Muscle layer of colon (tissue), 2 donors: ENCODE results near the gene PHPT1.

Experiments
- H3K27ac ChIP-seq: one replicate; pipeline ENCODE4 v1.7.0; 2013; ENCODE audit warnings: low read depth, mild to moderate bottlenecking, low read length, moderate library complexity
- H3K27me3 ChIP-seq, 2 donors: one replicate each; pipeline ENCODE4 v1.7.0; 2013; ENCODE audit warnings: low read length in 2 of 2, mild to moderate bottlenecking in 2 of 2; ENCODE audit not compliant: insufficient read depth in 2 of 2, control insufficient read depth in 1 of 2
- H3K36me3 ChIP-seq: one replicate; pipeline ENCODE4 v1.7.0; 2013; ENCODE audit warnings: mild to moderate bottlenecking, low read length; ENCODE audit not compliant: insufficient read depth
- H3K4me1 ChIP-seq: one replicate; pipeline ENCODE4 v1.7.0; 2013; ENCODE audit warnings: mild to moderate bottlenecking, low read length; ENCODE audit not compliant: insufficient read depth
- H3K4me3 ChIP-seq, 2 donors: one replicate each; pipeline ENCODE4 v1.7.0; 2013; ENCODE audit warnings: low read length in 2 of 2, low read depth in 1 of 2, mild to moderate bottlenecking in 1 of 2, moderate library complexity in 1 of 2
- H3K9ac ChIP-seq: one replicate; pipeline ENCODE4 v1.7.0; 2013; ENCODE audit warnings: low read length
- H3K9me3 ChIP-seq: one replicate; pipeline ENCODE4 v1.7.0; 2013; ENCODE audit warnings: mild to moderate bottlenecking, low read length
- donor health status: abdominal sarcoma.
- donor health status: Adenocarcinoma of cecum.

PHPT1 gene

DNA sequence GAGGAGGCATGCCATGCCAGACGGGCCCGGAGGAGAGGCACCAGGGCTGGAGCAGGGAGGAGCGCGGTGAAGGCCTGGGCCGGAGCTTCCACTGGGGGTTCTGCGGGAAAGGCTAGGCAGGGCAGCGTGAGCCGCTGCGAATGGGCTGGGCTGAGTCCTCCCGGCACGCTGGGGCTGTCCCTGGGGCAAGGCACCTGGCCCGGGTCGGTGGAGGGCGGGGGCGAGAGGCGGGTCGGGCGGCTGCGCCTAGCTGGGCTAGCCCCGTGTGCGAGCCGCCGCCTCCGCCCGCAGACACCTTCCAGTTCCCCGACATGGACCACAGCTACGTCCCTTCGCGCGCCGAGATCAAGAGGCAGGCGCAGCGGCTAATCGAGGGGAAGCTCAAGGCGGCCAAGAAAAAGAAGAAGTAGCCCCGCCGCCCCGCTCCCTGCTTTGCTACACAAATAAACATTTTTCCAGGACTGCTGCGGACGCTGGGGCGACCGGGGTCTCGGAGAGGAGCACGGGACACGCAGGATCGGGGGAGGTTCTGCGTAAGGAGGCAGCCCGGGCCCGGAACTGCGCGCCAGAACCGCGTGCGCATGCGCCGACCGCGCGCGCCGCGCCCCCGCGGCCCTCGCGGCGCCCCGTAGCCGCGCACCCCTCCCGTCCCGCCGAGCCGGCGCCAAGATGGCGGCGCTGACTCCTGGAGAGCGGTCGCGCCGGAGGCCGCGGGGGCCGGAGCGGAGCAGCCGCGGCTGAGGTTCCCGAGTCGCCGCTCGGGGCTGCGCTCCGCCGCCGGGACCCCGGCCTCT lies 41.7 kb upstream of the PHPT1 start, which contains the start of gene RABL6:
RABL6 (plus strand) TSS at position 668 of the 794 bp plus-strand sequence. CDS start 249 bp downstream, outside the sequence.
- Histone ChIP-seq H3K27me3 (peaks cover 0 to 2% of the 10 kb centered on the region in 2 donors), H3K9ac (peak within 1 kb of the TSS; percentile 72), H3K27ac (peak within 1 kb of the TSS; percentile 82), H3K4me1 (peaks cover 36% of the 10 kb centered on the region), H3K36me3 (peaks cover 4% of the 10 kb centered on the region), H3K9me3 (no peaks in the 10 kb centered on the region), H3K4me3 (peak within 1 kb of the TSS; percentile 66 to 99)

DNA sequence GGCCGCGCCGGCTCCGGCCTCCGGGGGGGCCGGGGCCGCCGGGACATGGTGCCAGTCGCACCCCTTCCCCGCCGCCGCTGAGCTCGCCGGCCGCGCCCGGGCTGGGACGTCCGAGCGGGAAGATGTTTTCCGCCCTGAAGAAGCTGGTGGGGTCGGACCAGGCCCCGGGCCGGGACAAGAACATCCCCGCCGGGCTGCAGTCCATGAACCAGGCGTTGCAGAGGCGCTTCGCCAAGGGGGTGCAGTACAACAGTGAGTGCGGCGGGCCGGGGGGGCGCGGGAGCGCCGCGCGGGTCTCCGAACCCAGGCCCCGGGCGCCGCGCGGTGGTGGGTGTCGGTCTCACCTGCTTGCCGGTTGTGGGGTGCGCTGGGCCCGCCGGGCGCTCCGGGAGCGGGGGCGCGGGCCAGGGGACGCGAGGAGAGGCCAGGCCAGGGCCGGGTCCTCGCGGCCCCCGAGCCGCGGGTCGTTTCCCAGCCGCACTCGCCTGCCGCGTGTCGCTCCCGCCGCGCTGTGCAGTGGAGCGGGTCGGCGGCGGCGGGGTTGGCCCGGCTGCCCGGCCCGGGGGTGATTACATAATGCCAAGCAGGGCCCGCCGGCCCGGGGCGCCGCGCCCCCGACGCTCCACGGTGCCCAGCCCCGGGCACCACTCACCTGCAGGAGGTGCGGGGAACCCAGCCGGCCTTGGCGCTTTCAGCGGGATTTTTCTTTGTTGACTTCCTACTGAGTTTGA lies 41.0 kb upstream of the PHPT1 start:
- H3K4me1 ChIP-seq, result peaks cover 36% of the 10 kb centered on the region
- peak overlapping the region; percentile 44 for H3K9ac ChIP-seq
- peak overlapping the region; percentile 80 for H3K27ac ChIP-seq

DNA sequence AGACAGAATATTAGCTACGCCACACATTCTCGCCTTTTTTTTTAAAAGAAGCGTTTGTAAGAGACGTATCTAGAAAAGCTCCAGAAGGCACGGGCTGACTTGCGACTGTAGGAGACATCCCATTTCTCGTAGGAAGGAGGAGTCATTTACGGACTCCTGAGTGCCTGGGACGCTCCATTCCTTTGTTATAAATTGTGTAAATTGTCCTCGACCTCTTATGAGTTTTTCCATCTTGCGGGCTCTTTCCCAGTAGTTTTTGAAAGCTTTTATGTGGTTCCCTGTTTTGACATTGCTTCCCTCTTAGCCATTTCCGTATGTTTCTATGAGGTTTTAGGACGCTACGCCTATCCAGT lies 40.4 kb upstream of the PHPT1 start:
- H3K27ac ChIP-seq, result peak overlapping the region; percentile 80
- no peaks in the 10 kb centered on the region for H3K27me3 ChIP-seq
- peak overlapping the region; percentile 44 for H3K9ac ChIP-seq
- H3K9me3 ChIP-seq, result no peaks in the 10 kb centered on the region
- peak overlapping the region; percentile 60 to 99 for H3K4me3 ChIP-seq
- H3K36me3 ChIP-seq, result peaks cover 8% of the 10 kb centered on the region
- peaks cover 36% of the 10 kb centered on the region for H3K4me1 ChIP-seq

More for the DNA sequence above, 41.0 kb upstream of the PHPT1 start:
- peaks cover 8% of the 10 kb centered on the region for H3K36me3 ChIP-seq
- H3K4me3 ChIP-seq, result peak overlapping the region; percentile 60 to 99
- H3K9me3 ChIP-seq, result no peaks in the 10 kb centered on the region
- no peaks in the 10 kb centered on the region for H3K27me3 ChIP-seq

GRCh38 chr9:136814725-136815421 lies 34.3 kb upstream of the PHPT1 start:
- peaks cover 10% of the 10 kb centered on the region for H3K4me1 ChIP-seq
- no peak overlapping the region for H3K4me3 ChIP-seq
- no peak overlapping the region for H3K9ac ChIP-seq
- H3K27me3 ChIP-seq, result no peaks in the 10 kb centered on the region
- H3K27ac ChIP-seq, result no peak overlapping the region
- H3K9me3 ChIP-seq, result no peaks in the 10 kb centered on the region
- H3K36me3 ChIP-seq, result peaks cover 4% of the 10 kb centered on the region

DNA sequence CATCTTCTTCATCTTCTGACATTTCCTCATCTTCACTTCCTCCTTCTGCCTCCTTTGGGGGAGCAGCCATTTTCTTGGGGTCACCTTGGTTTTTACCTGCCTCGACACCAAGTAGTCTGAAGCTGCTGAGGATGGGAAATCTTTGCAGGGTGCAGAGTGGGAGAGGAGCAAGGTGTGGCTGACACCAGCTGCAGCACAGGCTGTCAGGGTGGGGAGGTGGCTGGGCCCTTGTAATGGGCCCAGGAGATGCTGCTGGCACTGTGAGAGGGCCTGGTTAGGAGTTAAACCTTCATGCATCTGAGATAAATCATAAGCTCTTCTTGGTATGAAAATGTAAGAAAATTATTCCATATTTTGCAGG lies 33.8 kb upstream of the PHPT1 start:
- Histone ChIP-seq H3K4me3 (no peak overlapping the region), H3K9ac (no peak overlapping the region), H3K36me3 (peaks cover 4% of the 10 kb centered on the region), H3K4me1 (peaks cover 4% of the 10 kb centered on the region), H3K27me3 (no peaks in the 10 kb centered on the region), H3K27ac (no peak overlapping the region), H3K9me3 (no peaks in the 10 kb centered on the region)

DNA sequence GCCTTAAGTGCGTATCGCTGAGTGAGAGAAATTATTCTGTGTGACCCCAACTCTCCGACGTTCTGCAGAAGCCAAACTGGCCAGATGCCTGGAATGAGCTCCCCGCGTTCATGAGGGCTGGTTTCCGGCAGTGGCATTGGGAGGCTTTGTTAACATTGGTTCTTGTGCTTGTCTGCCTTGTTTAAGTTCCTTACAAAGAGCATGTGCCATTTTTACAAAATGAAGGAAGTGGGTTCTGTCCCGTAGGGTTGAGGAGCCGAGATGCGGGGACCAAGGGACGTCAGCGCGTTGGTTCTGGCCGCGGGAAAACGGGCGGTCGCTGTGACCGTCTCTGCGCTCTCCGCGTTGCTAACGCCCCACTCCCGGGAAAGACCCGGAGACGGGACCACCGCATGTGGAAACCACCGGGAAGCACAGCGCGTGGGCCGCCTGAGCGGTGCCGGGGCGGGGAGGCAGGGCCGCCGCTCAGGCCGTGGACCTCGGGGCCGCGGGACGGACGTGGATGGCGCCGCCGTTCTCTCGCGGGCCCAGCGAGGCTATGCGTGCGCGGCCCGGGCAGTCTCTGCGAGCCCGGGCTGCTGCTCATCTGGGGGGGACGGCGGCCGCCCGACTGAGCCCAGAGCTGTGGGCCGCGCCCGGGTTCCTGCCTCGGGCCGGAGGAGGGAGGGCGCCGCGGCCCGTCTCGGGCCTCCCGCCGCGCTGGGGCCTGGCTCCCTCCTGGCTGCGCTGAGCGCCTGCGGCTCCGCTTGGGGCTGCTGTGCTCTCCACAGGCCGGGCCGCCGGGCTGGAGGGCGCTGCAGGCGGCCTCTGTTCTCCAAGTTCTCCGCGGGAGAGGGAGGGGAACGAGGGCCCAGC lies 28.0 kb upstream of the PHPT1 start:
- H3K9me3 ChIP-seq, result no peaks in the 10 kb centered on the region
- H3K27me3 ChIP-seq, result no peaks in the 10 kb centered on the region
- H3K27ac ChIP-seq, result no peak overlapping the region
- peaks cover 15% of the 10 kb centered on the region for H3K36me3 ChIP-seq
- H3K4me1 ChIP-seq, result peaks cover 6% of the 10 kb centered on the region
- no peak overlapping the region for H3K9ac ChIP-seq
- H3K4me3 ChIP-seq, result peak overlapping the region; percentile 35 to 38

- Histone ChIP-seq H3K36me3 (peaks cover 15% of the 10 kb centered on the region), H3K27ac (no peak overlapping the region), H3K9me3 (no peaks in the 10 kb centered on the region), H3K4me3 (peak overlapping the region in 1 of 2 donors; percentile 35), H3K9ac (no peak overlapping the region), H3K27me3 (no peaks in the 10 kb centered on the region), H3K4me1 (peaks cover 6% of the 10 kb centered on the region)
Measured at GRCh38 chr9:136821826-136822544, 27.2 kb upstream of the PHPT1 start.

DNA sequence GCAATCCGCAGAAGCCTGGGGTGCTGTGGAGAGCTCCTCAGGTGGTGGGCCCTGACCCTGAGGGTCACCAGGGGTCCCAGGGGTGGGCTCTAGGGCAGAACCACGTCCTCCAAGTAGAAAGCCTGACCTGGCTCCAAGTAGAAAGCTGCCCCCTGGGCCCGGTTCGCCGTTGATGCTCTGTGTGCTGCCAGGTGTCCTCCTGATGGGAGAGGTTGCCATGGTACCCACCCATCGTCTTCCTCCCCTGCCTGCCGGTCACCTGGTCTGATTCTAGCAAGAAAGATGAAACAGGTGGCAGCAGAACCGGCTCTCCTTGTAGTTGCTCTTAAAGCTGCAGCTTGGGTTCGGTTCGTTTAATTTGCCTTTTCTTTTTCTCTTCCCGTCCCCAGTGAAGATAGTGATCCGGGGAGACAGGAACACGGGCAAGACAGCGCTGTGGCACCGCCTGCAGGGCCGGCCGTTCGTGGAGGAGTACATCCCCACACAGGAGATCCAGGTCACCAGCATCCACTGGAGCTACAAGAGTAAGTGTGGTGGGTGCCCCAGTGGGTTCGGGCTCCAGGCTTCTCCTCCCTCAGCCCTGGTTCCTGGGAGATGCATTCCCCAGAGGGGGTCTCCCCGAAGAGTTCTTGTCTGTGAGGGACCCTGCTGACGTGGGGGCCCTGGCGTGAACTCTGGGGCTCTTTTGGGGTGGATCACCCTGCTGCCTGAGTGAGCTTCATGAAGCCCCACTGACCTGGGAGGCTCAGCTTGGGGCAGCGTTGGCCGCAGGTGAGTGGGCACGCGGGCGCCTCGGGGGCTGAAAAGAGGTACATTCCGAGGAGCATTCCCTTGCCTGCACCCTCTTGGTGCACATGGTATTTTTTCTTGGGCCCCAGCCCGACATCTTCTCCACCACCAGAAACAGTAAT lies 25.8 kb upstream of the PHPT1 start:
- H3K27ac ChIP-seq, result no peak overlapping the region
- H3K36me3 ChIP-seq, result peaks cover 15% of the 10 kb centered on the region
- no peaks in the 10 kb centered on the region for H3K27me3 ChIP-seq
- H3K9ac ChIP-seq, result no peak overlapping the region
- no peaks in the 10 kb centered on the region for H3K9me3 ChIP-seq
- no peak overlapping the region for H3K4me3 ChIP-seq
- H3K4me1 ChIP-seq, result peaks cover 6% of the 10 kb centered on the region

DNA sequence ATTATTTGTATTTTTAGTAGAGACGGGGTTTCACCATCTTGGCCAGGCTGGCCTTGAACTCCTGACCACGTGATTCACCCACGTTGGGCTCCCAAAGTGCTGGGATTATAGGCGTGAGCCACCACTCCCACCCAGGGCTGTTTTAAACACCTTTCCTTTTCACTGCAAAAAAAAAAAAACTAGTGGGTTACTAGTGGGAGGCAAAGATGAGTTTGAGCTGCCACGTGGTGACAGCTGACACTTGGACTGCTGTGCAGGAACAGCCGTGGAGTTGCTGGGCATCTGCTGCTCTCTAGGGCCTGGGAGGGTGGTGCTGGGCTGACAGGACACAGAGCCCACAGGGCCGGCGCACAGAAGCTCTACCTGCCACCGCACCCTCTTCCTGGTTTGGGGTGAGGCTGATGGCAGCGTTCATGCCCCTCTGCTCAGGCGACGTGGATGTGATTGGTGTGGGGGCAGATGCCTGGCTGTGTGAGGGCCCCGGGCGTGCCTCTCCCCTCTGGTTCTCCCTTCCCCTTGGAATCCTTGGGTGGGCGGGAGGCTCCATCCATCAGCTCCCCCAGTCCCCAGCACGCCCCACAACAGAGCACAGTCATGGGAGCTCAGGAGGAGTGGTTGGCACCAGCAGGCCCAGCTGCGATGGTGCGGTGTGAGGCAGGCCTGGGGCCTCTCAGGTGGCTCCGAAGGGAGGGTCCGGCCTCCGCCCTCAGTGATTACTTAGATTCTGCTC lies 24.5 kb upstream of the PHPT1 start:
- peaks cover 22% of the 10 kb centered on the region for H3K36me3 ChIP-seq
- H3K4me3 ChIP-seq, result no peak overlapping the region
- no peak overlapping the region for H3K27ac ChIP-seq
- no peaks in the 10 kb centered on the region for H3K27me3 ChIP-seq
- H3K4me1 ChIP-seq, result peaks cover 6% of the 10 kb centered on the region
- H3K9me3 ChIP-seq, result no peaks in the 10 kb centered on the region
- no peak overlapping the region for H3K9ac ChIP-seq
